Right renal pelvis (tissue), 4 donors: Measurements from ENCODE around the gene ITGA1. TPM values are rescaled to one million over a fixed set of nuclear protein-coding genes. Genes with fewer than 3 reads are reported as not detected.

Experiments used
- DNase-seq, 4 donors: peaks; one replicate each; pipeline ENCODE4 v3.0.0-alpha.2; 2013; ENCODE audit warnings: low read depth in 4 of 4, low spot score in 3 of 4, missing footprints in 1 of 4
- polyA plus RNA-seq, 4 donors: library from polyadenylated mRNA; unstranded; fragments of 120-200 nt; gene quantifications; one replicate each; pipeline ENCODE4 v1.2.1, GENCODE V29; 2013; ENCODE audit not compliant: insufficient read length in 4 of 4

Gene ITGA1
- polyA plus RNA-seq, 4 donors = 47.6 to 63.5 (median 58.8) TPM

- peak in 2 of 4 donors; percentile 21 to 40 for DNase-seq
Measured at GRCh38 chr5:52989781-52990527, 202.2 kb downstream of the ITGA1 start.

- DNase-seq = no peak
Measured at GRCh38 chr5:52990528-52990925, 202.8 kb downstream of the ITGA1 start.

GRCh38 chr5:52993367-52993766 is 205.7 kb downstream of the ITGA1 start:
- DNase-seq = no peak

GRCh38 chr5:52994266-52994665 is 206.6 kb downstream of the ITGA1 start:
- DNase-seq = no peak

- no peak for DNase-seq
Measured at GRCh38 chr5:52995095-52995494, 207.4 kb downstream of the ITGA1 start.

GRCh38 chr5:52995914-52996313 is 208.2 kb downstream of the ITGA1 start:
- no peak for DNase-seq

- peak in 1 of 4 donors; percentile 19 for DNase-seq
Measured at GRCh38 chr5:52996979-52997378, 209.3 kb downstream of the ITGA1 start.

- peak in 1 of 4 donors; percentile 23 for DNase-seq
Measured at GRCh38 chr5:52997424-52997823, 209.7 kb downstream of the ITGA1 start.

GRCh38 chr5:52998552-52999313 is 211.0 kb downstream of the ITGA1 start:
- DNase-seq = no peak

GRCh38 chr5:52999344-52999949 is 211.7 kb downstream of the ITGA1 start:
- no peak for DNase-seq

- no peak for DNase-seq
Measured at GRCh38 chr5:53001541-53001940, 213.8 kb downstream of the ITGA1 start.

- no peak for DNase-seq
Measured at GRCh38 chr5:53002491-53002890, 214.8 kb downstream of the ITGA1 start.

- DNase-seq = no peak
Measured at GRCh38 chr5:53003144-53003543, 215.4 kb downstream of the ITGA1 start.

- DNase-seq = no peak
Measured at GRCh38 chr5:53006911-53007890, 219.5 kb downstream of the ITGA1 start.

- no peak for DNase-seq
Measured at GRCh38 chr5:53008751-53009150, 221.0 kb downstream of the ITGA1 start.

Other genes with a start within 250 kb of the ITGA1 start
- 10 to 100 TPM; 27.9 to 34.6 (median 29.9) TPM for gene PELO, start within 50 bp of the ITGA1 start, polyA plus RNA-seq
- 10 to 100 TPM; 24.6 to 32.3 (median 29.4) TPM for gene ITGA2, start 201.4 kb downstream of the ITGA1 start, polyA plus RNA-seq